GM03348 (cell line): ENCODE measurements around the gene C17orf100.
"Not testable (repeated sequence)": the region's sequence is repeated elsewhere in the genome, so short reads cannot be mapped to it uniquely, and the experiment has no call there.

ENCODE experiments used
- DNase-seq: peaks from one replicate; pipeline ENCODE4 v3.0.0; 2012; ENCODE audit warnings: low spot score

The C17orf100 gene

DNA sequence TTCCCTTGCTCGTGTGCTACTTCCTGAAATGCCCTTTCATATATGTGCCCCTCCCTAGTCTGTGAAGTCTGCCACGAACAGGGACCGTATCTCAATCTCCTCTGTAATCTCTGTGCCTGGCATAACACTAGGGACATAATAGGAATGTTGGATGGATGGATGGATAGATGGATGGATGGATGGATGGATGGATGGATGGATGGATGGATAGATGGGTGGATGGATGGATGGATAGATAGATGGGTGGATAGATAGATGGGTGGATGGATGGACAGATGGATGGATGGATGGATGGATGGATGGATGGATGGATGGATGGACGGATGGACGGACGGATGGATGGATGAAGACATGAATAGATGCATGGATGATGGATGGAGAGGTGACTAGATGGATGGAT, 40.4 kb downstream of the C17orf100 start:
- not testable (repeated sequence) for DNase-seq

DNA sequence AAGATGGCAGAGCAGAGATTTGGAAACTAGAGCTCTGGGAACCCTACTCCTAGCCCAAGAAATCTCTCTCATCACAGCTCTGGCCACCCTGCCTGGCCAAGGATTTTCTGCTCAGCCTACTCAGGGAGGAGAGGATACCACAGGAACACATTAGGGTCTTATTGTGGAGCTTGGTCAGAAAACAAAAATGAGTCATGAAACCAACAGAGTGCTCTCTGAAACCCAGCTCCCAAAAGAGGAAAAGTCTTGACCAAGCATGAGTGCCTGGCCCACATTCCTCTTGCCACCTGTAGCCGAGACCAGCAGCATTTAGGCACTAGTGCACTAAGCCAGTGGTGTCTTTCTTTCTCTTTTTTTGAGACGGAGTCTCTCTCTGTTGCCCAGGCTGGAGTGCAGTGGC, 43.5 kb downstream of the C17orf100 start:
- DNase-seq = no peak

DNA sequence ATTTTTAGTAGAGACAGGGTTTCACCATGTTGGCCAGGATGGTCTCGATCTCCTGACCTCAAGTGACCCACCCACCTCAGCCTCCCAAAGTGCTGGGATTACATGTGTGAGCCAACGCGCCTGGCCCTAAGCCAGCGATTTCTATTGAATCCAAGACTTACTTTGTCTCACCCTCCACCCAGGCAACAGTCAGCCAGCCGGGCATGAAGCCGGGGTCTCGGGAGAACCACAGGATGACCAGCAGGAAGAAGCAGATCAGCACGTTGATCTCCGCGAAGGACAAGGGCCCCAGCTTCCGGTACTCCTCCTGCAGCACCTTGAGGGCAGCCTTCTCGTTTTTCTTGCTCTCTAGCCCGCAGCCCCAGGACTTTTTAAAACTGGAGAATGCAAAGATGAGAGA, 44.0 kb downstream of the C17orf100 start:
- no peak for DNase-seq

DNA sequence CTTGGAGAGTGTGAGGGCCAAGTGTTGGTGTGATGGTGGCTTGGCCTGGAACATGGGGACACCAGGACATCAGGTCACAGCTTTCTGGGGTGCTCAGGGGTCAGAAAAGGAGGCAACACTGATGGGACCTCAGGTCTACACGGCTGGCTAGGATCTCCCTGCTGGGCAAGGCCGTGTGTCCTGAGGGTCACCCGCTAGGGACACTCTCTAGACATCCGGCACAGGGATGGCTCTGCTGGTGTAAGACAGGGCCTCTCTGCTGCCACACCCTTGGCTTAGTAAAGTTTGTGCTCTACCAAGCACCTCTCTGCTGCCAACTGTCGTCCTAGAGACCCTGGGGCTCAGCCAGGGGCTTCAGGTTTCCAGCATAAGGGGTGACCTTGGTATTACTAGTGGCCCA, 45.3 kb downstream of the C17orf100 start:
- no peak for DNase-seq

GRCh38 chr17:6698004-6698403, 46.4 kb downstream of the C17orf100 start:
- no peak for DNase-seq

GRCh38 chr17:6699997-6700947, 48.7 kb downstream of the C17orf100 start:
- no peak for DNase-seq

GRCh38 chr17:6700948-6701307, 49.4 kb downstream of the C17orf100 start:
- no peak for DNase-seq

DNA sequence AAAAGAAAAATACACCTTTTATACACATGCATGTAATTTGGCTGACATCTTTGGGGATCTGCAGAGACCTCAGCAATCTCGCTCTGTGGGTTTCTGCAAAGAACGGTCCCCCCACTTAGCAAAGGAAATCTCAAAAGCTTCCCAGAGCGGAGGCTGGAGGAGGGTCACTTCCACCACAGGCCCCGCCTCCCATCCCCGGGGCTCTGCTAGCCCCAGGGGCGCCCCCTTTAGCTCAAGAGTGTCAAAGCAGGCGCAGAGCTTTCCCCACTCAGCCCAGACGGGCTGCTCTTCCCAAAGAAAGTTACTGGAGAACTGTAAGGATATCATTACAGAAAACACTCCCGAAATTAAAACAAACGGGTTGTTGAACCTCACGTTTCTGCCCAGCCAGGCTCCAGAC, 50.2 kb downstream of the C17orf100 start:
- DNase-seq = peak; percentile 56

DNA sequence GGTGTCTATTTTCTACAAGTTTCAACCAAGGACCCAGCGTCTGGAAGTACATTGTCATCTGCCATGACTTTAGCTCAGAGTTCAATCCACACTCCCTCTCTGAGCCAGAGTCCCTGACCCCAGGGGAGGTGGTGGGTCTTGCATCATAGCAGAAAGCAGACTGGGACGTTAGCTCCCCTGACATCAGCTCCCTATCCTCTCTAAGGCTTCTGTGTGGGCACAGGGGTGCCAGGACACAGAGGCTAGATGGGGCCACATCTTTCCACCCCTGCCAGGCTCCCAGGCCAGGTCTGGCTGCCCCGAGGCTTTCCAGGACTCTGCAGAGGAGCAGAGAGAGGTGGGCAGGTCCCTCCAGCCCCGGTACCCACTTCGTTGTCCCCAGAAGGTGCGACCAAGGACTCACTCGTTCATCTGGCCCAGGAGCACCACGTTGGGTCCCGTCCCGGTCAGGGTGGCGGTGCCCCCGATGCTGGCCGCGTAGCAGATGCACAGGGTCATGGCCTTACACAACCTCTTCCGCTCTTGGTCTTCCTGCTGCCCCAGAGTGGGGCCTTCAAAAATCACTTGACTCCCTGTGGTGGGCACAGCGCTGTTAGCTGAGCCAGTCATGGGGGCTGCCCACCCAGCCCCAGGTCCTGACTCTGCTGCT, 51.1 kb downstream of the C17orf100 start:
- DNase-seq = no peak
